Esophagus mucosa (tissue), 1 donor: ENCODE results near the gene MYLK. TPM values are rescaled to one million over a fixed set of nuclear protein-coding genes. Genes with fewer than 3 reads are reported as not detected.

Experiments used
- ATAC-seq: fragments of 200-7000 bp; cut with Tn5 transposase; one replicate; pipeline ENCODE4 v1.9.1; 2020
- total RNA-seq: library from RNA; stranded (reverse); gene quantifications from one replicate; pipeline ENCODE4 v1.2.4, GENCODE V29; 2023
- donor health status: DM: yes; HTN: yes; CAD: no.

Gene MYLK
- total RNA-seq, 1 donor from 2014 or later, result 16.6 TPM

GRCh38 chr3:123818324-123818920 is 65.7 kb downstream of the MYLK start:
- ATAC-seq, result no peak

GRCh38 chr3:123817413-123817812 is 66.7 kb downstream of the MYLK start:
- ATAC-seq, result no peak

- ATAC-seq, result no peak
These were observed 67.4 kb downstream of the MYLK start for GRCh38 chr3:123816673-123817207.

GRCh38 chr3:123815981-123816380 is 68.2 kb downstream of the MYLK start:
- no peak for ATAC-seq

GRCh38 chr3:123813876-123814275 is 70.3 kb downstream of the MYLK start:
- no peak for ATAC-seq

GRCh38 chr3:123809597-123809996 is 74.5 kb downstream of the MYLK start:
- no peak for ATAC-seq

GRCh38 chr3:123808812-123809211 is 75.3 kb downstream of the MYLK start:
- no peak for ATAC-seq

- ATAC-seq, result peak; percentile 53
These were observed 76.3 kb downstream of the MYLK start for GRCh38 chr3:123807820-123808219.

- peak; percentile 60 for ATAC-seq
These were observed 78.6 kb downstream of the MYLK start for GRCh38 chr3:123805504-123805903.

- no peak for ATAC-seq
These were observed 79.0 kb downstream of the MYLK start for GRCh38 chr3:123805101-123805500.

GRCh38 chr3:123804676-123805075 is 79.5 kb downstream of the MYLK start:
- no peak for ATAC-seq

GRCh38 chr3:123803521-123803920 is 80.6 kb downstream of the MYLK start:
- no peak for ATAC-seq

- ATAC-seq, result no peak
These were observed 82.0 kb downstream of the MYLK start for GRCh38 chr3:123802007-123802625.

GRCh38 chr3:123801474-123801873 is 82.7 kb downstream of the MYLK start:
- no peak for ATAC-seq

GRCh38 chr3:123800362-123800682 is 83.8 kb downstream of the MYLK start:
- no peak for ATAC-seq

GRCh38 chr3:123799544-123800361 is 84.4 kb downstream of the MYLK start:
- ATAC-seq, result peak; percentile 97

- ATAC-seq, result no peak
These were observed 85.6 kb downstream of the MYLK start for GRCh38 chr3:123798550-123798949.

GRCh38 chr3:123795471-123796251 is 88.5 kb downstream of the MYLK start:
- ATAC-seq, result no peak

GRCh38 chr3:123793425-123793824 is 90.7 kb downstream of the MYLK start:
- ATAC-seq, result no peak

GRCh38 chr3:123792473-123793201 is 91.5 kb downstream of the MYLK start:
- no peak for ATAC-seq

- no peak for ATAC-seq
These were observed 92.2 kb downstream of the MYLK start for GRCh38 chr3:123791898-123792297.

GRCh38 chr3:123791417-123791816 is 92.7 kb downstream of the MYLK start:
- ATAC-seq, result no peak
